H1 (cell line): ENCODE results near the gene ZIC1. TPM values are rescaled to one million over a fixed set of nuclear protein-coding genes. Genes with fewer than 3 reads are reported as not detected.
A peak's percentile ranks its signal among the peaks of the same experiment; 100 is the strongest.

Experiments
- CTCF ChIA-PET: fragments of 300-600 bp; sonication (Branson Sonifier 250); formaldehyde crosslinking; loops from one replicate; lab custom pipeline; 2021; ENCODE audit not compliant: partially characterized antibody; lab: Charles Lee
- POLR2A ChIA-PET: fragments of 300-600 bp; sonication (Branson Sonifier 250); formaldehyde crosslinking; loops from one replicate; lab custom pipeline; 2021; ENCODE audit warnings: inconsistent platforms; ENCODE audit not compliant: partially characterized antibody; lab: Charles Lee
- DNase-seq, 2 experiments: peaks; one replicate each; pipeline versions ENCODE4 v3.0.0 to v3.0.0-alpha.2; 2010 to 2022; ENCODE audit warnings: low spot score in 2 of 2, low read depth in 1 of 2, mixed read lengths in 1 of 2
- FAIRE-seq: peaks from 2 replicates; lab custom pipeline; 2011; peaks lifted over from hg19 to GRCh38; lab: Jason Lieb, UNC
- H2AFZ ChIP-seq: 2 replicates; pipeline ENCODE4 v1.8.1; 2012; ENCODE audit warnings: low read length, inconsistent platforms
- H2AK5ac ChIP-seq: 2 replicates; pipeline ENCODE4 v1.6.1; 2013; ENCODE audit warnings: low read depth, low read length
- H2BK120ac ChIP-seq: replicated peaks from 2 replicates; pipeline ENCODE3; 2013; ENCODE audit warnings: low read depth, low read length, inconsistent platforms
- H2BK12ac ChIP-seq: 2 replicates; pipeline ENCODE4 v1.6.1; 2013; ENCODE audit warnings: low read depth, low read length
- H2BK15ac ChIP-seq: 2 replicates; pipeline ENCODE4 v1.6.1; 2013; ENCODE audit warnings: low read length
- H2BK20ac ChIP-seq: 2 replicates; pipeline ENCODE4 v1.6.1; 2013; ENCODE audit warnings: low read length
- H2BK5ac ChIP-seq: 2 replicates; pipeline ENCODE4 v1.6.1; 2013; ENCODE audit warnings: low read depth, low read length
- H3K14ac ChIP-seq: 2 replicates; pipeline ENCODE4 v1.6.1; 2013; ENCODE audit warnings: inconsistent platforms; ENCODE audit not compliant: insufficient read length
- H3K18ac ChIP-seq: 2 replicates; pipeline ENCODE4 v1.6.1; 2013; ENCODE audit warnings: low read length; ENCODE audit errors: extremely low read depth
- H3K23ac ChIP-seq: 2 replicates; pipeline ENCODE4 v1.6.1; 2013; ENCODE audit warnings: inconsistent platforms; ENCODE audit not compliant: insufficient read length
- H3K23me2 ChIP-seq: 2 replicates; pipeline ENCODE4 v1.6.1; 2013; ENCODE audit warnings: low read depth, low read length
- H3K27ac ChIP-seq: 2 replicates; pipeline ENCODE4 v1.6.1; 2011; ENCODE audit warnings: low read depth, low read length, inconsistent platforms
- H3K27me3 ChIP-seq, 4 experiments: replicated peaks in 1 of 4; 1 replicate in 1 of 4; 2 replicates in 3 of 4; pipeline versions ENCODE4 v1.6.1 to v1.8.1; 2011 to 2013; ENCODE audit warnings: low read length in 3 of 4, mild to moderate bottlenecking in 3 of 4, inconsistent platforms in 2 of 4, mixed read lengths in 2 of 4, moderate library complexity in 1 of 4; ENCODE audit not compliant: control insufficient read depth in 3 of 4, insufficient read depth in 3 of 4; ENCODE audit errors: extremely low read depth in 1 of 4
- H3K36me3 ChIP-seq, 4 experiments: 2 replicates each; pipeline versions ENCODE4 v1.6.1 to v1.8.1; 2011 to 2013; ENCODE audit warnings: mild to moderate bottlenecking in 4 of 4, low read length in 3 of 4, moderate library complexity in 2 of 4, control low read depth in 1 of 4, inconsistent platforms in 1 of 4; ENCODE audit not compliant: insufficient read depth in 4 of 4, control insufficient read depth in 2 of 4
- H3K4ac ChIP-seq: replicated peaks from 2 replicates; pipeline ENCODE3; 2013; ENCODE audit warnings: low read length, low read depth, mixed read lengths, inconsistent platforms; ENCODE audit not compliant: insufficient read length
- H3K4me1 ChIP-seq, 4 experiments: replicated peaks in 1 of 4; 1 replicate in 1 of 4; 2 replicates in 3 of 4; pipeline versions ENCODE4 v1.6.1 to v1.8.1; 2011 to 2013; ENCODE audit warnings: low read length in 3 of 4, inconsistent platforms in 2 of 4, mixed read lengths in 1 of 4; ENCODE audit not compliant: insufficient read depth in 4 of 4, control insufficient read depth in 3 of 4
- H3K4me2 ChIP-seq, 2 experiments: 2 replicates each; pipeline versions ENCODE4 v1.6.1 to v1.8.1; 2011 to 2013; ENCODE audit warnings: low read depth in 2 of 2, low read length in 2 of 2, control low read depth in 1 of 2, inconsistent platforms in 1 of 2, mild to moderate bottlenecking in 1 of 2; ENCODE audit not compliant: insufficient read depth in 1 of 2
- H3K4me3 ChIP-seq, 4 experiments: fragments of 200-600, 300-600 bp in 1 of 4; sonication (generic), shearing (Covaris generic), sonication (Bioruptor Twin) in 1 of 4; 2 replicates each; pipeline versions ENCODE4 v1.5.1 to v1.8.1; 2011 to 2016; ENCODE audit warnings: low read length in 4 of 4, low read depth in 3 of 4, control low read depth in 2 of 4, inconsistent platforms in 2 of 4, mild to moderate bottlenecking in 2 of 4, mixed read lengths in 1 of 4, moderate library complexity in 1 of 4; ENCODE audit not compliant: insufficient read depth in 2 of 4; ENCODE audit errors: extremely low read depth in 1 of 4
- H3K56ac ChIP-seq: replicated peaks from 2 replicates; pipeline ENCODE3; 2013; ENCODE audit warnings: low read depth, mild to moderate bottlenecking, mixed read lengths, low read length, inconsistent platforms; ENCODE audit not compliant: insufficient read length
- H3K79me1 ChIP-seq: 2 replicates; pipeline ENCODE4 v1.6.1; 2013; ENCODE audit warnings: low read depth, low read length, control low read depth
- H3K79me2 ChIP-seq, 2 experiments: 2 replicates each; pipeline versions ENCODE4 v1.6.1 to v1.8.1; 2012 to 2013; ENCODE audit warnings: low read length in 2 of 2, mild to moderate bottlenecking in 2 of 2, inconsistent platforms in 1 of 2; ENCODE audit not compliant: insufficient read depth in 2 of 2, control insufficient read depth in 1 of 2
- H3K9ac ChIP-seq, 4 experiments: replicated peaks in 1 of 4; 1 replicate in 1 of 4; 2 replicates in 3 of 4; pipeline versions ENCODE4 v1.6.1 to v1.8.1; 2011 to 2013; ENCODE audit warnings: low read depth in 3 of 4, low read length in 3 of 4, control low read depth in 2 of 4, mild to moderate bottlenecking in 2 of 4, moderate library complexity in 2 of 4, inconsistent platforms in 1 of 4; ENCODE audit errors: extremely low read depth in 1 of 4
- H3K9me3 ChIP-seq, 2 experiments: 2 replicates each; pipeline versions ENCODE4 v1.6.1 to v1.8.1; 2012 to 2013; ENCODE audit warnings: mild to moderate bottlenecking in 2 of 2, moderate library complexity in 2 of 2, control low read depth in 1 of 2, inconsistent platforms in 1 of 2, low read depth in 1 of 2, low read length in 1 of 2, mixed read lengths in 1 of 2; ENCODE audit not compliant: insufficient read depth in 2 of 2
- H4K20me1 ChIP-seq, 2 experiments: replicated peaks in 1 of 2; 2 replicates each; pipeline versions ENCODE3 to v1.8.1; 2011 to 2013; ENCODE audit warnings: inconsistent platforms in 2 of 2, low read length in 2 of 2, mild to moderate bottlenecking in 1 of 2; ENCODE audit not compliant: insufficient read depth in 2 of 2, control insufficient read depth in 1 of 2
- H4K5ac ChIP-seq: 2 replicates; pipeline ENCODE4 v1.6.1; 2013; ENCODE audit warnings: low read length, low read depth, mixed read lengths, inconsistent platforms; ENCODE audit not compliant: insufficient read length
- H4K8ac ChIP-seq: 2 replicates; pipeline ENCODE4 v1.8.0; 2013; ENCODE audit warnings: mild to moderate bottlenecking, moderate library complexity, low read length, inconsistent platforms; ENCODE audit not compliant: insufficient read depth; ENCODE audit errors: extremely low read depth
- H4K91ac ChIP-seq: replicated peaks from 2 replicates; pipeline ENCODE3; 2013; ENCODE audit warnings: low read length, mixed read lengths, inconsistent platforms; ENCODE audit not compliant: insufficient read length
- ATF2 ChIP-seq: IDR thresholded peaks from 2 replicates; pipeline ENCODE4 v1.6.1; 2012; ENCODE audit warnings: low read length, inconsistent platforms
- BACH1 ChIP-seq: IDR thresholded peaks from 2 replicates; pipeline ENCODE4 v1.6.1; 2012; ENCODE audit warnings: low read length, improper control_type of control experiment
- CBX5 ChIP-seq: fragments of 300-800, 300-1000 bp; sonication (generic); IDR thresholded peaks from 2 replicates; pipeline ENCODE4 v1.7.1; 2016; ENCODE audit warnings: antibody characterized with exemption, low read length, low read depth
- CBX8 ChIP-seq: fragments of 300-800, 300-1000 bp; sonication (generic); IDR thresholded peaks from 2 replicates; pipeline ENCODE4 v1.7.1; 2016; ENCODE audit warnings: low read depth, low read length, borderline replicate concordance
- CEBPB ChIP-seq: IDR thresholded peaks from 2 replicates; pipeline ENCODE4 v1.6.1; 2012; ENCODE audit warnings: low read depth, low read length
- CREB1 ChIP-seq: IDR thresholded peaks from 2 replicates; pipeline ENCODE4 v1.6.1; 2012; ENCODE audit warnings: inconsistent platforms
- EZH2 ChIP-seq: fragments of 200-600 bp; sonication (generic); IDR thresholded peaks from 2 replicates; pipeline ENCODE4 v1.7.1; 2012; ENCODE audit warnings: low read depth, mild to moderate bottlenecking, moderate library complexity, low read length, inconsistent platforms; ENCODE audit not compliant: severe bottlenecking
- MAFK ChIP-seq: IDR thresholded peaks from 2 replicates; pipeline ENCODE4 v1.6.1; 2012; ENCODE audit warnings: low read depth, mild to moderate bottlenecking, improper control_type of control experiment, low read length
- POLR2A ChIP-seq, 2 experiments: IDR thresholded peaks; 1 replicate in 1 of 2; 2 replicates in 1 of 2; pipeline ENCODE4 v1.6.1; 2011; ENCODE audit warnings: low read depth in 2 of 2, low read length in 2 of 2, mild to moderate bottlenecking in 2 of 2; ENCODE audit errors: control extremely low read depth in 1 of 2
- POU5F1 ChIP-seq: IDR thresholded peaks from 2 replicates; pipeline ENCODE4 v1.6.1; 2011; ENCODE audit warnings: low read depth, mild to moderate bottlenecking, low read length, moderate library complexity
- SIN3A ChIP-seq, 2 experiments: IDR thresholded peaks in 1 of 2; conservative IDR thresholded peaks in 1 of 2; 2 replicates each; pipeline ENCODE4 v1.6.1; 2011 to 2012; ENCODE audit warnings: low read length in 2 of 2, improper control_type of control experiment in 1 of 2, low read depth in 1 of 2, mild to moderate bottlenecking in 1 of 2
- SP1 ChIP-seq: IDR thresholded peaks from 2 replicates; pipeline ENCODE4 v1.6.1; 2011; ENCODE audit warnings: low read depth, low read length
- SP4 ChIP-seq: IDR thresholded peaks from 2 replicates; pipeline ENCODE4 v1.6.1; 2012; ENCODE audit warnings: low read length, inconsistent platforms
- WGBS, 2 experiments: shearing (Covaris generic) in 1 of 2; methylation state at CpG; one replicate each; pipeline versions ENCODE4 v1.1.6 to v1.1.7; 2013 to 2015; ENCODE audit warnings: low lambda C conversion rate in 2 of 2, mixed read lengths in 2 of 2, inconsistent platforms in 1 of 2, low coverage in 1 of 2, missing lambda C conversion rate in 1 of 2; ENCODE audit not compliant: insufficient replicate concordance in 2 of 2, insufficient coverage in 1 of 2, insufficient read length in 1 of 2; ENCODE audit errors: extremely low coverage in 1 of 2, missing lambda C conversion rate in 1 of 2; 5-methylcytosine and 5-hydroxymethylcytosine counted together
- polyA plus RNA-seq, 7 experiments: library from polyadenylated mRNA; depleted of rRNA in 3 of 7; stranded (reverse) in 5 of 7; unstranded in 2 of 7; fragments of >200 nt in 5 of 7; fragments of 200-250 nt in 2 of 7; gene quantifications; 1 replicate in 5 of 7; 2 replicates in 1 of 7; 4 replicates in 1 of 7; pipeline versions ENCODE4 v1.2.1 to v1.2.3, GENCODE V29; 2011 to 2013; ENCODE audit warnings: missing spikeins in 2 of 7, mixed read lengths in 2 of 7
- total RNA-seq: library from RNA; stranded (reverse); fragmentation: NEBNext Ultra II Directional; extraction: Animal tissue kit (Norgen Biotek cat#: 25700); gene quantifications from 2 replicates; pipeline ENCODE4 v1.2.1, GENCODE V29; 2021

Gene ZIC1
- total and polyA plus RNA-seq, 2 of the 8 experiments (the other 6 are each of a cell fraction or from before 2014, with no cell fraction given), result 0.80 to 2.2 TPM

GRCh38 chr3:147389717-147390116, 19.4 kb upstream of the ZIC1 start:
- 1% methylated on average over 12 of the region's 12 CpGs; no CpG with 5 or more reads in 1 of the 2 experiments for WGBS, 2 experiments
- H3K4me1 ChIP-seq, result peaks cover 15 to 35% (median 21%) of the 10 kb centered on the region in 4 experiments
- no peak overlapping the region for H3K27ac ChIP-seq
- no peak overlapping the region for H2AFZ ChIP-seq
- no peaks in the 10 kb centered on the region for H3K79me2 ChIP-seq
- H3K36me3 ChIP-seq, result peaks cover 0 to 4% (median 0%) of the 10 kb centered on the region in 4 experiments; a peak in 2 of 8 replicates
- no peak overlapping the region for H3K23ac ChIP-seq
- POLR2A ChIA-PET, result interaction anchor here (1.0 kb wide), 1 partner anchor 11 kb away, joined by 3 read pairs; no protein-coding TSS in a partner anchor
- H3K4ac ChIP-seq, result no peak overlapping the region
- peaks cover 76 to 97% (median 91%) of the 10 kb centered on the region in 4 experiments for H3K27me3 ChIP-seq
- H2AK5ac ChIP-seq, result no peak overlapping the region
- H3K9ac ChIP-seq, result no peak overlapping the region
- H3K18ac ChIP-seq, result no peak overlapping the region
- no peak for DNase-seq
- H3K4me2 ChIP-seq, result peak overlapping the region; percentile 35 to 95; a peak in 3 of 4 replicates
- no peak overlapping the region for H4K91ac ChIP-seq
- H2BK15ac ChIP-seq, result no peak overlapping the region
- no peak overlapping the region for H3K14ac ChIP-seq
- no peak for FAIRE-seq
- H4K5ac ChIP-seq, result no peak overlapping the region
- peak overlapping the region; percentile 42; the same call in 1 of the 2 replicates for H2BK12ac ChIP-seq
- no peak overlapping the region; the same call in 1 of the 2 replicates for H4K8ac ChIP-seq
- H3K56ac ChIP-seq, result no peak overlapping the region
- peaks cover 7% of the 10 kb centered on the region; the same call in 1 of the 2 replicates for H3K23me2 ChIP-seq
- no peak overlapping the region for H2BK20ac ChIP-seq
- no peaks in the 10 kb centered on the region; the same call in 1 of the 2 replicates for H3K79me1 ChIP-seq
- H2BK120ac ChIP-seq, result no peak overlapping the region
- H3K4me3 ChIP-seq, result peak overlapping the region in 1 of 4 experiments; percentile 68; a peak in 1 of 8 replicates
- H4K20me1 ChIP-seq, result peaks cover 0 to 8% of the 10 kb centered on the region in 2 experiments
- peaks cover 0 to 4% of the 10 kb centered on the region in 2 experiments; a peak in 1 of 4 replicates for H3K9me3 ChIP-seq
- no peak overlapping the region for H2BK5ac ChIP-seq
- CTCF ChIA-PET, result interaction anchor here (0.9 to 27.3 kb wide), 6 partner anchors 8 to 33 kb away, joined by 3 to 485 read pairs (median 10); no protein-coding TSS in a partner anchor
- TF ChIP-seq MAFK (no peak), POLR2A (IDR thresholded peaks at IDR 0.05; ENCODE audit: control extremely low read depth in 1 of 2, low read depth in 2 of 2, low read length in 2 of 2) (no peak), CEBPB (peak; percentile 59), CREB1 (peak; percentile 57; the same call in 1 of the 2 replicates), CBX8 (no peak; the same call in 1 of the 2 replicates), SP4 (no peak), CBX5 (no peak), ATF2 (no peak), SP1 (no peak), POU5F1 (no peak), EZH2 (no peak), SIN3A (conservative IDR thresholded peaks at IDR 0.05 in 1 of 2, IDR thresholded peaks at IDR 0.05 in 1 of 2; ENCODE audit: low read depth in 1 of 2, low read length in 2 of 2) (no peak), BACH1 (no peak)
